GM19043 (cell line): ENCODE data around the gene ANKRD55.
"Not testable (repeated sequence)": the region's sequence is repeated elsewhere in the genome, so short reads cannot be mapped to it uniquely, and the experiment has no call there.

Experiments used
- ATAC-seq: cut with Tn5 transposase; IDR thresholded peaks from one replicate; pipeline ENCODE4 v1.9.1; 2021; ENCODE audit warnings: low read depth; ENCODE audit not compliant: unreplicated experiment

Gene ANKRD55

DNA sequence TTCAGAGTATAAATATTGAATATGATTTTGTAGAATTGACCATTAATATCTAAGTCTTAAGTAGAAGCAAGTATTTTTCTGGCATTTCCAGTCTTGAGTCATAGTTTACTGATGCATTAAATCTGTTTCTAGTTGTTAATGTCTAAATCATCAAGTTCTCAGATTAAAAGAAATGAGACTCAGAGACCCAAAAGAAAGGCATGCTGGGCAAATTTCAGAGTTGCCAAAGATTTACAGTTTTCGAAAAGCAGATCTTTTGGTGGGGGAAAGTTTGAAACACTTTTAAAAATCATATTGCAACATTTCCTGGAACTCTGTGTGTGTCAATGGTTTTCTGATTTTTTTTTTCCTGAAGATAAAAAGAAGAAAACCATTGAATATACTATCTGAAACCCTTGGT is 60.9 kb downstream of the ANKRD55 start:
- no peak for ATAC-seq

DNA sequence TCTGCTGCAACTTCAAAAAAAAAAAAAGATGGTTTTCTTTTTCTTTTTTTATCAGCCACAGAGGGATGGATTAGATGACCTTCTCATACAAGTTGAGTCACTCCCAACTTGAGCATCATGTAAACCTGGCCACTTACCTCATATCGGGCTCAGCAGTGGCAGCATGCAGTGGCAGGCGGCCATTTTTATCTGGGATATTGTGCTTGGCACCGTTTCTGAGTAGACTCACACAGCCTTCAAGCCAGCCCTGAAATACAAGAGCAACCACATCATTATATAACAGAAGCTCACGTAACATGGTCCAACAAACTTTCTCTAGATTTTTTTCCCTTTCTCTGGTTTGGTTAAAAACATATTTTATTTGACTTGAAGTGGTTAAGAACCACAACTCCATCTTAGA is 62.6 kb downstream of the ANKRD55 start:
- ATAC-seq, result no peak

DNA sequence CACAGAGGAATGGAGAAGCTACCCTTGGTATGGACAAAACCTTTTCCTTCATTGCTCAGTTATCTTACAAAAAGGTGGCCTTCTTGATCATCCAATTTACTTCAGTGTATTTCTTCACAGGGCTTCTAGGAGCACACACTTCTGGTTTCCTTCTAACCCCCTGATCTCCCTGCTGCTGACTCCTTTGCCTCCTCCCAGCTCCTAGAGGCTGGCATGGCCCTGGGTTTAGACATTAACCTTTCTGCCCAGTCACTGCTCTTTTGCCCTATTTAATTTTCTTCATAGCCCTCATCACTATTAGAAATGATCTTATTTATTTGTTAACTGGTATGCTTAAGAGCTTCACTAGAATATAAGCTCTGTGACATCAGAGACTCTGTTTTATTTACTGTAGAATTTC is 63.2 kb downstream of the ANKRD55 start:
- ATAC-seq, result no peak

DNA sequence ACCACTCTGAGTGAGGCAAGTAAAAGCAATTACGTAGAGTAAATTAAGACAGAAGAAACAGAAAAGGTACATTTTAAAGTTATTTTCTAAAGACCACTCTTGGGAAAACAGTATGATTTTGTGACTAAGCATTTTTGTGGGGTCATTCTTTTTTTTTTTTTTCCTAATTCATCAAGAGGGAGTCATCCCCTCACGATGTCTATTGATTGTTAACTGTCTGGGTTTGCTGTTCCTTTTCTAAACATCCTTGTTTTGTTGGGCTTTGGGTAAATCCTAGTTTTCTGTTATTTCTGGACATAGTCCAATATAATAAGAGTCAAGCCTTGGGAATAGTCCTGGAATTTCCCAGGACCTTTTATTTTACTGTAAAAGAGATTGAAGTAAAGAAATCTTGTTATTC is 63.8 kb downstream of the ANKRD55 start:
- ATAC-seq, result no peak

DNA sequence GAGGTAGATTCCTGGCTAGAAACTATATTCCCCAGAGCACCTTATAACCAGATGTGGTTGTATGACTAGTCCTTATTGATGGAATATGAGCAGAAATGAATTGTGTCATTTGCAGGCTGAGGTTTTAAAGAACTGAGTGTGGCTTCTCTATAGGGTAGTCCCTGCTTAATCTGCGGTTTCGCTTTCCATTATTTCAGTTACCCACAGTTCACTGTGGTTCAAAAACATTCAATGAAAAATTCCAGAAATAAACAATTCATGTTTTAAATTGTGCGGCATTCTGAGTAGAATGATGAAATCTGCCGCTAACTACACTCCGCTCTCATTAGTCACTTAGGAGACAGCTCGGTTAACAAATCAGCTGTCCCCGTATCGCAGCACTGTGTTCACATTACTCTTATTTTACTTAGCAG is 65.1 kb downstream of the ANKRD55 start:
- ATAC-seq, result no peak

DNA sequence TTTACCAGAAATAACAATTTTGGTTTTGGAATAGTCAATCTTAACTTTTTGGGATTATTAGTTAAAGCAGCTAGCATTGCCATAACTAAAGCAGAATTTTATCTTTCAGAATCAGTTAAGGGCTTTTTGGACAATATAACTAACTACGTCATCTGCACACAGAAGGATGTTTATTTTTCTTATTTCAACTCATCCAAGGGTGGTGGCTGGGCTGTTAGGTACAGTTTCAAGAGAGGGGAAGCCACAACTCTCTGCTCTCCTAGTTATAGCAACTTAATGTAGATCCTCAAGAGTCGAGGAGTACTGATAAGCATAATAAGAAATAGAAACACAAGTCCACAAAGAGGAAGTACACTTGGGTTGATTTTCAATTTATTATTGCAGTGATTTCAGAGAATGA is 65.6 kb downstream of the ANKRD55 start:
- no peak for ATAC-seq

DNA sequence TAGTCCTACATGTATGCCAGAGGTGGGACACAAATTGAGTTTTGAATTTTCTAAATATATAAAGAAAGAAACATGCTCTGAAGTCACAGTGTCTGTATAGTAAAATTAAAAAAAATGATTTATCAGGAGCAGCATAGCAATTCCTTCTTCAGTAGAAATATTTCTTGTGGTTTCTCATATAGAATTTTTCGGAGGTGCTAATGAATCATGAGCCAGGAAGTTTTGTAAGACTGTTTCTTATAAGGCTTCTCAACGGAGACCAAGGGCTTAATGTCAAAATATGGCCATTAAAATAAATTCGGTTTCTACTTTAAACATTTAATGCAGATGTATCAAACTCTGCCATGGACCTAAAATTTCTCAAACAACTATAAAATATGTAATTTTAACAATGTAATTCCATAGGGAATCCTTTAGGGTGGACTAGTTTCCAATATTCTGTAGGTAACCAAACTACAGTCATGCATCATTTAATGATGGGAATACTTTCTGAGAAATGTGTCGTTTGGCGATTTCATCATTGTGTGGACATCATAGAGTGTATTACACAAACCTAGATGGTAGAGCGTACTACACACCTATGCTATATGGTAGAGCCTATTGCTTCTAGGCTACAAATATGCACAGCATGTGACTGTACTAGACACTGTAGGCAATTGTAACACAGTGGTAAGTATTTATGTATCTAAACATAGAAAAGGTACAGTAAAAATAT is 66.3 kb downstream of the ANKRD55 start:
- ATAC-seq, result no peak

DNA sequence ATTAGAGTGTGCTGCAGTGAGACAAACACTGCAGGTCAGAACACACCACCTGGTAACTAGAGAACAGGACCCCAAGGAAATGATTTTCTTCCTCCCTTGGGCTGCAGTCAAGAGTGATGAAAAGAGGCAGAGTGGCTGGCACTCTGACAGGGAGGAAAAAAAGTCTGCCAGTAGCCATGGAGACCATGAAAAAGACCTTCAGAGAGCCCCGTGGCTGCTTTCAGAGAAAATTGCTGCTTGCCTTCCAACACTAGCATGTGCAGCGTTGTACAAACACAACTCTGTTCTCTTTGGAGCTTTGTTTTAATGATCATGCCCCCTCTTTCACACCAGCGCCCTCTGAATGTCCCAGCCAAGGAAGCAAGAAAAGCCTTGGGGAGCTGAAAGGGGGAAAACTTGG is 68.8 kb downstream of the ANKRD55 start:
- no peak for ATAC-seq

DNA sequence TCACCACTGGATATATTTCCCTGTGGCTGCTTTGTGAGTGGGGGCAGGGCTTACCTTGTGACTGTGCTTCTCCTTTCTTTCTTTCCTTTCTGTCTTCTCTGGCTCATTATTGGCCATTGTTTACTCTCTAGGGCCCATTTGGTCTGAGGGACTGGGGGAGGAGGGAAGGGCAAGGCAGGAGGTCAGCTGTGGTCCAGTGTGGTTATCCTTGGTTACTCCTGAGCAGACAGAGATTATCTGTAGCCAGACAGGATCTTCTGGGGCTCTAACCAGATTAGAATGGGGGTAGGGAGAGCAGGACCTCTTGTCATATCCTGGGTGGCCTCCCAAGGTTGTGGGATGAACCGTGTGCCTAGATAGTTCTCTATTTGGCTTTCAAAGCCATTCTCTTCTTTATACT is 71.2 kb downstream of the ANKRD55 start:
- no peak for ATAC-seq

DNA sequence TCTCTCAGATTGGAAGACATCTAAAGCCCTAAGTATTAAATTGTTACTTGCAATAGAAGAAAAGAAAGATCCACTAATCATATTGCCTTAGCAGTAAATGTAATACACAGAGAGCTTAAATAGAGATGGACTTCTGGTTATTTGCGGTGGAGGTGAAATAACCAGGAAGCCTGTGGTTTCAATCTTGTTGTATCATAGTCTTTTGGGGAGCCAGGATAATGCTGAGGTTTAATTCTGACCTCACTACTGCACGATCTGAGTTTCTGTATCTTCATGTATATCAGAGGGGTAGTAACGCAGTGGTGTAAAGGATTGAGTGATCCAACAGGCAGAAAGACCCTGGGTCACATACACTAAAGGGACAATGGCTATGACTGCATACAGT is 71.7 kb downstream of the ANKRD55 start:
- no peak for ATAC-seq

DNA sequence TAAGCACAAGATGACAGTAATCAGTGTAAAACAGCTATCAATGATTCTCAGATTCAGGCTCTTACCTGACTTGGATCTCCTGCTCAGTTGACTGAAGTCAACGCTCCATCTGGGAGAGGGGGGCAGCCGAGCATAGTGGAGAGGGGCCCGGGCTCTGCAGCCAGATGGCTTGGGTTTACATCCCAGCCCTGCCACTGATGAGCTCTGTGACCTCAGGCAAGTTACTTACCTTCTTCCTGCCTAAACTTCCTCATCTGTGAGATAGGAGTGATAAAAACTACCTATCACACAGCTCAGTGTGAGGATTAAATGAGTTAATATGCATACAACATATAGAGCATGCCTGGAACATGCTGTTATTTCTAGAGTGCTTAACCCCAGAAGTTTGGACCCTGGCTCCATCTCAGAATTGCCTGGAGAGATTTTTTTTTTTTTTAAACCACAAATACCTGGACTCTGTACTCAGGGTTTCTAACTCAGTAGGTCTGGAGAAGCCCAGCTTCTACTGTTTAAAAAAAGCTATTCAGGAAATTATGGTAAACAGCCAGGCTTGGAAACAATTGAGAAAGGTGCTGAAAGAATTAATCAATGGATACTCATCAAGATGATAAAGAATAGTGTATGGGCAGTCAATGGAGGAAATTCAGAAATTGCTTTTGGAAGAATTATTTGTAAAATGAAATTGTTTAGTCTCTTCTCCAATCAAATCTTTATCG is 72.2 kb downstream of the ANKRD55 start:
- no peak for ATAC-seq

DNA sequence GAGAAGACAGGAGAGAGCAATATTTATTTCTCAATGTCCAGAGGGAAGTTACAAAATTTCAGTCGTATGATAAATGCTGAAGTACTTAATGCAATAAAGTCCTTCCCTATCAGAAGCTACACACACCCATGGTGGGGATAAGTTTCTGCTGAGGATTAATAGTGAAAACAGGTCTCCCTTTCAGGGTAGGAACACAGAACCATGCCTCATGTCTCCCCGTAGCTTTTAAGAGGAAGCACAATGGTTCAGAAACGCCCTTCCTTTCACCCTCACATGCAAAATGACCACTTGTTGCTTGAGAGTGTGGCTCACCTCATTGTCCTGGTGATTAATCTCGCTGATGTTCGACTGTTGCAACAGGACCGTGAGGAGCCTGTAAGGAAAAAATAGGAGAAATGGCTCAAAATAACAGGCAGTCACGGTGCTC is 73.6 kb downstream of the ANKRD55 start:
- no peak for ATAC-seq

DNA sequence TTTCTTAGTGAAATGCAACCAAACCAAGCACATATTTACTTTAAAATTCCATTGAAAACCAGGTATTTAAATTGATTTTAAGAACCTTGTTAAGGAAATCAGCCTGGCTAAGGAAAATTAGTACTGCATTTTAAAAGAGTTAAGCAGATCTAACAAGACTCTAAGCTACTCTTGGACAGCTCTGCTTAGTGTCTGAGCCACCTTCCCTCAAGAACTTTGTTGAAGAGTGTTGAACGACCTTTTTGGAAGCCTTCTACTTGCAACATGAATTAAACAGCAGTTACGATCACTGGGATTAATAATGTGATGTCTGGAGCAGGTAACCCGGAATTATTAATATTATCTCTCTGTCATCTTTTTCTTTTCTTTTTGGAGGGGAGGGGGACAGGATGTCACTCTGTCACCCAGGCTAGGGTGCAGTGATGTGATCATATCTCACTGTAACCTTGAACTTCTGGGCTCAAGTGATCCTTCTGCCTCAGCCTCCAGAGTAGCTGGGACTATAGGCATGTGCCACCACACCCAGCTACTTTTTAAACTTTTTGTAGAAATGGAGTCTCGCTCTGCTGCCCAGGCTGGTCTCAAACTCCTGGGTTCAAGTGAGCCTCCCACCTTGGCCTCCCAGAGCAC is 74.7 kb downstream of the ANKRD55 start:
- ATAC-seq, result no peak

DNA sequence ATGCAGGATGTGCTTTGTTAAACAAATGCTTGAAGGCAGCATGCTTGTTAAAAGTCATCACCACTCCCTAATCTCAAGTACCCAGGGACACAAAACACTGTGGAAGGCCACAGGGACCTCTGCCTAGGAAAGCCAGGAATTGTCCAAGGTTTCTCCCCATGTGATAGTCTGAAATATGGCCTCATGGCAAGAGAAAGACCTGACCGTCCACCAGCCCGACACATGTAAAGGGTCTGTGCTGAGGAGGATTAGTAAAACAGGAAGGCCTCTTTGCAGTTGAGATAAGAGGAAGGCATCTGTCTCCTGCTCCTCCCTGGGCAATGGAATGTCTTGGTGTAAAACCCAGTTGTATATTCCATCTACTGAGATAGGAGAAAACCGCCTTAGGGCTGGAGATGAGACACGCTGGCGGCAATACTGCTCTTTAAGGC is 75.9 kb downstream of the ANKRD55 start:
- ATAC-seq, result not testable (repeated sequence)

DNA sequence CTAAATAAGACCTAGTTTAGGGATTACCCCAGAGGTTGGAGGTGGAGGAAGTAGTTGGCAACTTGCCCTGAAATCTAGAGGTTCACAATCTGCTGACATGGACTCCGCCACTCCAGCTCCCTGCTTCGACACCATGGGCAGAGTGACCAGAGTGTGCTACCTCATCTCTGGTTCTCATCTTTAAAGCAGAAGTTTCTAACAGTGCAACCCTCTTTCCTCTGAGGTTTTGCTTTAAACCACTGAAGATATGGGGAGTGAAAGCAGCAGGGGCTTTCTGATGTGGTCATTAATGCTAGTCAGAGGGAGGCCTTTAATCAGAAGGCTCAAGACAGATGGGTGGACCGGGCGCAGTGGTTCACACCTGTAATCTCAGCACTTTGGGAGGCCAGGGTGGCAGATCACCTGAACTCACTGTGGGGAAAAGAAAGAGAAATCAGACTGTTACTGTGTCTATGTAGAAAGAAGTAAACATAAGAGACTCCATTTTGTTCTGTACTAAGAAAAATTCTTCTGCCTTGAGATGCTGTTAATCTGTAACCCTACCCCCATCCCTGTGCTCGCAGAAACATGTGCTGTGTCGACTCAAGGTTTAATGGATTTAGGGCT is 76.4 kb downstream of the ANKRD55 start:
- peak; percentile 49 for ATAC-seq

DNA sequence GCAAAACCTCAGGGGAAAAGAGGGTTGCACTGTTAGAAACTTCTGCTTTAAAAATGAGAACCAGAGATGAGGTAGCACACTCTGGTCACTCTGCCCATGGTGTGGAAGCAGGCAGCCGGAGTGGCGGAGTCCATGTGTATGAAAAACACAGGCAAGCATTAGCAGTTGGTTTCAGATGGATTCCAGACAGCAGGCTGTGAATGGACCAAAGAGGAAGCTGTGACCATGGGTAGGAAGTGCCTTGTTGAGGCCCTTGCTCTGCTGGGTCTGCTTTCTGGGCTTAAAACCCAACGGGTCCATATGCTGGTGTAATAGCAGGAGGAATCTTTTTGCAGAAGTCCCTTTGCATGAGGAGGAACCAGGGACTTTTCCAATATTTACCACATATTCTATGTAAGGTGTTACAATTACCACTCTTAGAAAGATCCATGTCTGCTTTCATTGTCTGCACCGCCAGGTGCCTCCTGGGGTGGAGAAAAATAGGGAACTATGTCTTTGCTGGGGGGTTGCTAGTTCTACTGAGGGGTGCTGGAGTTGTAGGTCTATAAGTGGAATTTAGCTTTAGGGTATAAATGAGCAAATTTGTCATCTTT is 77.0 kb downstream of the ANKRD55 start:
- peak; percentile 6 for ATAC-seq

DNA sequence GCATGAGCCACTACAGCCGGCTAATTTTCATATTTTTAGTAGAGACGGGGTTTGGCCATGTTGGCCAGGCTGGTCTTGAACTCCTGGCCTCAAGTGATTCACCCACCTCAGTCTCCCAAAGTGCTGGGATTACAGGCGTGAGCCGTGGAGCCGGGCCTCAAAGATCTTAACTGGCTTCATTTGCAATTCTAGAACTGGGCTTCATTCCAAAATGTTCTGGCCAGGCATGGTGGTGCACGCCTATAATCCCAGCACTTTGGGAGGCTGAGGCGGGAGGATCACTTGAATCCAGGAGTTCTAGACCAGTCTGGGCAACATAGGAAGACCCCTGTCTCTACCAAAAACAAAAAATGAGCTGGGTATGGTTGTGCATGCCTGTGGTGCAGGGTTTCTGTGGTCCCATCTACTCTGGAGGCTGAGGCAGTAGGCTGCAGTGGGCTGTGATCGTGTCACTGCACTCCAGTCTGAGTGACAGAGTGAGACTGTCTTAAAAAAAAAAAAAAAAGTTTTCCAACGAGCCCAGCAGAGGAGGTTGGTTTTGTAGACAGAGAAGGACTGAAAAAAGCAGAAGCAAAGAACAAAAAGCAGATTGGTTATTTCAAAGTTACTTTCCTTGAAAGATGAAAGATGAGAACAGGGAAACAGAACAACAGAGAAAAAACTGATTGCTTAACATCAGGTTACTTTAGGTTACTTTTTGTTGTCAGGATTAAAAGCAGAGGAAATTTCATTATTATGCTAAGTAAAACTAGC is 78.2 kb downstream of the ANKRD55 start:
- no peak for ATAC-seq

DNA sequence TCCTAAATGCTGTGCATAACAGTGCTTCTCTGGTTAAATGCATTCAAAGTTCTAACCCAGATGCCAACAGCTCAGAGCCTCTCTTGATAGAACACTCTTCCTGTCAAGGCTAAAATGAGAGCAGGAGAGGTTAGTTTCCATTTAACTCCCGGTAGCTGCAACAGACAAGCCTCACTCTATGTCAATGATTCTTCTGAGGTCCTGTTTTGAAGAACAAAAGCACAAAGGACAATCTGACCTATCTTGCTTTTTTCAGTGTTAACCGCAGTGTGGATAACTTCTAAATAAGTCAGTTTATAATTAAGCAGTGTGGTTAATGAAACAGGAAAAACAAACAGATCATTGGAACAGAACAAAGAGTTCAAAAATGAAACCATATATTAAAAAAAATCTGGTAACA is 80.7 kb downstream of the ANKRD55 start:
- ATAC-seq, result no peak

DNA sequence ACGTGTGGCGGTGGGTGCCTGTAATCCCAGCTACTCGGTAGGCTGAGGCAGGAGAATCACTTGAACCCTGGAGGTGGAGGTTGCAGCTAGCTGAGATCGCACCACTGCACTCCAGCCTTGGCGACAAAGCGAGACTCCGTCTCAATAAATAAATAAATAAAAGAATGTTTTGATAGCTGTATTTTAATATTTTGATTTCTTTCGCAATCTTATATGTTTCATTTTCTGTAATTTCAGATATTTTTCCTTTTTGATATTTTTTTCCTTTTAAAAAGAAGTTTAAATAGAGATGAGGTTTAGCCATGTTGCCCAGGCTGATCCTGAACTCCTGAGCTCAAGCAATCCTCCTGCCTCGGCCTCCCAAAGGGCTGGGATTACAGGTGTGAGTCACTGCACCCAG is 82.4 kb downstream of the ANKRD55 start:
- not testable (repeated sequence) for ATAC-seq

DNA sequence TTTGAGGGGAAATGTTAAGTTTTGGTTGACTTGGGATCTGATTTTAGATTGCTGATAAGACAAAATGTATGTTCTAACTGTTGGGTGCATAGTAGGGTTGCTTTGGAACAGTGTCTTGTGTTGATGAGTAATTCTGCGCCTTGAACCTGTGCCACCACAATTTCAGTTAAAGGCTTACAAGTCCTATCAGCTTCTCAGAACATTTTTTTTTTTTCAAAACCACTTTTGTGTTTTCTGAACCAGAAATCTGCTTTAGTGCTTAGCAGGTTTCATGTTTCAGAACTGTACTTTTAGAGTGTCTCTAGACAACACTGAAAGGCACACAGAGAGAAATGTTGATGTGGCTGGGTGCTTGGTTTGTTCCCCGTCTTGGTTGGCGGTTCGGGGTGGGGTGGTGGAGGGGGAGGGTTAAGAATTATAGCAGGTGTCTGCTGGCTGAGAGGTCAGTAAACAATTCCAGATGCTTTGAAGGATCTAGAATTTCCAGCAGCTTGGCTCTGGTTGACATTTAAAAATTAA is 84.6 kb downstream of the ANKRD55 start:
- ATAC-seq, result peak; percentile 90
